Activated CD4-positive, CD25-positive, alpha-beta regulatory T cell treated with anti-CD3 and anti-CD28 coated beads, Interleukin-2, amount 50 U/mL, for 16 hours (primary cell): Measurements from ENCODE around the gene NFILZ.

ENCODE experiments used
- DNase-seq: peaks from one replicate; pipeline ENCODE4 v3.0.0-alpha.2; 2020; ENCODE audit warnings: low read depth, low spot score

The NFILZ gene

GRCh38 chr19:8629996-8630683, at the start of gene NFILZ:
NFILZ (plus strand) TSS chr19:8630633; CDS start chr19:8676766, 46,133 bp downstream.
- no peak for DNase-seq

GRCh38 chr19:8580710-8581281, 49.6 kb upstream of the NFILZ start:
- peak; percentile 73 for DNase-seq

- no peak for DNase-seq
These were observed 45.2 kb upstream of the NFILZ start for GRCh38 chr19:8584965-8585893.

GRCh38 chr19:8585894-8586750, 44.3 kb upstream of the NFILZ start:
- peak; percentile 45 for DNase-seq

GRCh38 chr19:8589177-8589714, 41.2 kb upstream of the NFILZ start:
- no peak for DNase-seq

- DNase-seq, result peak; percentile 76
These were observed 38.0 kb upstream of the NFILZ start for GRCh38 chr19:8592231-8593009.

GRCh38 chr19:8593931-8594330, 36.5 kb upstream of the NFILZ start:
- DNase-seq, result no peak

- no peak for DNase-seq
These were observed 34.8 kb upstream of the NFILZ start for GRCh38 chr19:8595651-8596050.

- no peak for DNase-seq
These were observed 34.3 kb upstream of the NFILZ start for GRCh38 chr19:8596168-8596567.

GRCh38 chr19:8600064-8600463, 30.4 kb upstream of the NFILZ start:
- DNase-seq, result no peak

- no peak for DNase-seq
These were observed 29.6 kb upstream of the NFILZ start for GRCh38 chr19:8600816-8601215.

- no peak for DNase-seq
These were observed 28.6 kb upstream of the NFILZ start for GRCh38 chr19:8601796-8602195.

- no peak for DNase-seq
These were observed 24.9 kb upstream of the NFILZ start for GRCh38 chr19:8605514-8605913.

GRCh38 chr19:8607386-8607785, 23.0 kb upstream of the NFILZ start:
- no peak for DNase-seq

- no peak for DNase-seq
These were observed 21.5 kb upstream of the NFILZ start for GRCh38 chr19:8608941-8609278.

- no peak for DNase-seq
These were observed 21.0 kb upstream of the NFILZ start for GRCh38 chr19:8609279-8610040.

- DNase-seq, result no peak
These were observed 20.1 kb upstream of the NFILZ start, which contains the start of gene ADAMTS10 for GRCh38 chr19:8610041-8610935. ADAMTS10 (minus strand) TSS chr19:8610715; CDS start chr19:8605710, 5,005 bp downstream.

GRCh38 chr19:8610936-8611300, 19.5 kb upstream of the NFILZ start:
- no peak for DNase-seq

- no peak for DNase-seq
These were observed 19.0 kb upstream of the NFILZ start for GRCh38 chr19:8611391-8611876.
